Measurements from ENCODE around the gene AARS2.

AARS2 gene

GRCh38 chr6:44271406-44271723, 41.8 kb downstream of the AARS2 start:
- TF ChIP-seq CTCF (IDR thresholded peaks at IDR 0.05; ENCODE audit: insufficient read depth, low read depth, low read length, missing control alignments), result no peak
- DNase-seq (ENCODE audit: low read depth), result no peak
- no peak overlapping the region for H3K4me3 ChIP-seq (ENCODE audit: low read length)

DNA sequence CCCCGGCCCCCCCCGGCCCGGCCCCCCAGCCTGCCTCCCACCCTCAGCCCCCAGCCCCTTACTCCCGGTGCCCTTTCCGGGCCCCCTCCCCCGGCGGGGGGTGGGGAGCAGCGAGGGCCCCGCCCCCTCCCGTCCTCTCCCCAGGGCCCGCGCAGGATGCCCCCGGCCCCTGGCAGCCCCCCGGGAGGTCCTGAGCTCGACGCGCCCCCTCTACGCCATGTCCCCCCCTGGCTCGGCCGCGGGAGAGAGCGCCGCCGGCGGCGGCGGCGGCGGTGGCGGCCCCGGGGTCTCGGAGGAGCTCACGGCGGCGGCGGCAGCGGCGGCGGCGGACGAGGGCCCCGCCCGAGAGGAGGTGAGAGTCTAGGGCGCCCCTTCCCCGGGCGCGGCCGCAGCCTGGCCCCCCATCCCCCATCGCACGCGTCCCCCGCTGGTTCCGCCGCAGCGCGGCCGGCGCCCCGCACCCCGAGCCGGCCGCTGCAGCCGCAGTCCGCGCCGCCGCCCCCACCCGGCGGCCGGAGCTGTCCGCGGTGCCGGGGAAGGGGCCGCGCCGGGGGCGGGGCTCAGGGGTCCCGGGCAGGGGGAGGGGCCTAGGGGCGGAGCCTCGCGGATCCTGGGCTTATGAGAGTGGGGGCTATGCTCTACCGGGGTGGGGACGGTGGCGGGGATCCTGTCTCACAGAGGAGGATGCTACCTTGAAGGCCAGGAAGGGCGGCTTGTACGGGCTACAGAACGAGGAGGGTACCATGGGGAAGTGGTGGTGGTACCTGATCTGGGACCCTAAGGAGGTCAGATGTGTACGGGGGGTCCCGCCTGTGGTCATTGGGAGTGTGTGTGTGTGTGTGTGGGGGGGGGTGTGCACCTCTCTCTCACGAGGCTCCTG, 42.4 kb downstream of the AARS2 start:
- DNase-seq (ENCODE audit: low read depth), result no peak
- no peak for TF ChIP-seq CTCF (IDR thresholded peaks at IDR 0.05; ENCODE audit: insufficient read depth, low read depth, low read length, missing control alignments)
- no peak overlapping the region for H3K4me3 ChIP-seq (ENCODE audit: low read length)

GRCh38 chr6:44269921-44270525, 43.1 kb downstream of the AARS2 start, which contains the start of gene TMEM151B:
TMEM151B (plus strand) TSS chr6:44270450; CDS start chr6:44270743, 293 bp downstream.
- H3K4me3 ChIP-seq (ENCODE audit: low read length), result no peak within 1 kb of the TSS
- TF ChIP-seq CTCF (IDR thresholded peaks at IDR 0.05; ENCODE audit: insufficient read depth, low read depth, low read length, missing control alignments), result no peak
- DNase-seq (ENCODE audit: low read depth), result no peak

DNA sequence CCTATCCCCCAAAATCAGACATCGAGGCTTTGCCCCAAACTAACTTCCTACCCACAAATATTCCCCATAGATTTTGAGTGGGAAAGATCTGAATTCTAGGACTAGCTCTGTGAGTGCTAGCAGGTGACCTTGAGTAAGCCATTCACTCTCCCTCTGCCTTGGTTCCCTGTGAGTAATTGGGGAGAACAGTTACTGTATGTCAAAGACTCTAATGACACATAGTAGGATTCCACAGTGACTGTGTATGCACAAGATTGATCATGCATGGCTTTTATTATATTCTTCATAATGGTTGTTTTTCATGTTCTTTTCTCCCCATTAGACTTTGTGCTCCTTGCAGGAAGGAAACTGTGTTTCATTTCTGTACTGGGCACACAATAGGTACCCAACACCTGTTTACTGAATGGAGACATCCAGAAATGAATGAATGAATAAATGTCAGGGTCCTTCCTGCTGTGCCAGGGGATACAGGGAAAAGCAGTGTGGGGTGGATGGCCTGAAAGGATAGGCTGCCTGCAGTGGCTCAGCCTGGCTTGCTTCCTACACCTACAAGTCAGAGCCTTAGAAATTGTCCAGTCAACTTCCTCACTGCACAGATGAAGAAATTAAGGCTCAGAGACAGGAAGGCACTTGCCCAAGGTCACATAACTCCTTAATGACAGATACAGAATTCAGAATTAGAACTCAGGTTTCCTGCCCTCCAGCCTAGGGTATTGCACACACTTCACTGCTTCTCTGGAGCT, 43.8 kb downstream of the AARS2 start:
- no peak overlapping the region for H3K4me3 ChIP-seq (ENCODE audit: low read length)
- no peak for TF ChIP-seq CTCF (IDR thresholded peaks at IDR 0.05; ENCODE audit: insufficient read depth, low read depth, low read length, missing control alignments)
- DNase-seq (ENCODE audit: low read depth), result peak; percentile 68

- peak; percentile 71 for DNase-seq (ENCODE audit: low read depth)
- no peak overlapping the region for H3K4me3 ChIP-seq (ENCODE audit: low read length)
- TF ChIP-seq CTCF (IDR thresholded peaks at IDR 0.05; ENCODE audit: insufficient read depth, low read depth, low read length, missing control alignments), result peak; percentile 99
Measured at GRCh38 chr6:44268095-44268628, 45.0 kb downstream of the AARS2 start.

DNA sequence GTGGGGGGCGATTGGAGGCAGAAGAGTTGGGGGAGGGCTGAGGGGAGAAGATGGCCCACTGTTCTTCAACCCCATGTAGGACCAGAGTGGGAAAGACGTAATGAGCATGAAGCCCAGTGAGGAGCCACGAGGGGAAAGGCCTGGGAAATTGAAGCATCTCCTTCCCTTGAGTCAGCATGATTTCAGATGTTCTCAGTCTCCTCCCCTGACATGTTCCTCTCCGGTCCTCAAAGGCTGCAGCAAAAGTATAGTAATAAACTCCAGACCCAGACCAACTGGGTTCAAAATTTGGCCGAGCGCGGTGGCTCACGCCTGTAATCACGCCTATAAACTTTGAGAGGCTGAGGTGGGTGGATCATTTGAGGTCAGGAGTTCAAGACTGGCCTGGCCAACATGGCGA, 45.9 kb downstream of the AARS2 start:
- no peak for TF ChIP-seq CTCF (IDR thresholded peaks at IDR 0.05; ENCODE audit: insufficient read depth, low read depth, low read length, missing control alignments)
- DNase-seq (ENCODE audit: low read depth), result no peak
- no peak overlapping the region for H3K4me3 ChIP-seq (ENCODE audit: low read length)

Measured in epithelial cell of esophagus (primary cell).